ENCODE measurements around the gene UNC50. TPM values are rescaled to one million over a fixed set of nuclear protein-coding genes. Genes with fewer than 3 reads are reported as not detected.
"Not testable (repeated sequence)": the region's sequence is repeated elsewhere in the genome, so short reads cannot be mapped to it uniquely, and the experiment has no call there.

UNC50 gene
- total RNA-seq, 1 donor from 2014 or later: 32.1 TPM

DNA sequence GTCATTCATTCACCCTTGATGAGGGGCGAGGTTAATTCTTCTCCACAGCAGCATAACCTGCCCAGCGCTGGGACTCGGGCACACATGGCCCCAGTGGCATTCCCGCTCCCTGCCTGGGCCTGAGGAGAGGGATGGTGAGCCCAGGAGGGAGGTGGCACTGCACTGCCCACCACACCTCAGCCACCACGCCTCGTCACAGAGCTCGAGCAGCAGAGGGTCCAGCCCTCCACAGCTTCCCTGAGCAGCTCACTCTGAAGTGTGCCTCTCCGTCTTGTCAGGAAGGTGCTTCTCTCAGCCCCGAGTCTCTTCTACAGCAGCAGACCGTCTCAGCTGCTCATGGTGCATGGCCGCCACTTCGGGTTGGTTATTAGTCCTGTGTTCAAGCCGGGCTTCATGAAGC is 35.0 kb upstream of the UNC50 start:
- intact Hi-C loops (cut with micrococcal nuclease): no loop called here

DNA sequence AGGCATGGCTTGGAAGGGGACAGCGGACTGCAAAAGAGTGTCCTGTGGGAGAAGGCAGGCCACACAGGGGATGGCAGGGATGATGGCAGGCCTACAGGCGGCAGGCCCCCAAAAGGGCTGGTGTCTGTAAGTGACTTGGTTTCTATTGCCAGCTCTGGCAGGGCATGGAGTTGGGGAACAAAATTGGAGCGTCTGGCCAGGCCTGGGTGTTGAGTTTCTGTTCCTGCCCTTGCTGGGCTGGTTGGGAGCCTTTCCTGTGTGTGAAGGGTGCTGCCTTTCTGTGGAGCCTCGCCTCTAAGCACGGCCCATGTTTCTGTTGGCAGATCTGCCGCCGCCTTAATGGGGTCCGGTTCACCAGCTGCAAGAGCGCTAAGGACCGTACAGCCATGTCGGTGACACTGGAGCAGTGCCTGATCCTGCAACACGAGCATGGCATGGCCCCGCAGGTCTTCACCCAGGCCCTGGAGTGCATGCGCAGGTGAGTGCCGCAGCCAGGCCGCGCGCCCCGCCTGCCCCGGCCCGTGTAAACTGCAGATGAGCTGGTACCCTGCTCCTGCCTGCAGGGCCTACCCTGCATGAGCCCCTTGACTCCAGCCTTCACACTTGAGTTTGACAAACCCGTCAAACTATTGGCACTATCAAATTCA is 31.6 kb upstream of the UNC50 start:
- intact Hi-C loops (cut with micrococcal nuclease): no loop called here

DNA sequence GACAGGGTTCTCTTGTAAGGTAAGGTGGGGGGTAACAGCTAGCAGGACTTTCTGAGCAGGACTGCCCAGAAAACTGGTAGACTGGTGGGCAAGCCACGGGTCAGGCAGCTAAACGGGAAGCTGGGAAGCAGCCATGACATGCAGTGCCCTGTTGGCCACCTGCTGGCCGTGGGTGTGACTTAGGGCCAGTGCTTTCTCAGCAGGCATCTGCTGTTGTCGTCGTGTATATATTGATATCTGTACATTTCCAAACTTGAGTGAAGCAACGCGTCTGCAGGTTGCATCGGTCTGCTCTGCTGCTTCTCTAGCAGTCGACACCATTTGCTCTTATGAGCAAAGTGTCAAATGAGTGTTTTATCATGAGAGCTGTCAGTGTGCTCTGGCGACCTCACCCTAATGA is 31.1 kb upstream of the UNC50 start:
- intact Hi-C loops (cut with micrococcal nuclease): no loop called here

DNA sequence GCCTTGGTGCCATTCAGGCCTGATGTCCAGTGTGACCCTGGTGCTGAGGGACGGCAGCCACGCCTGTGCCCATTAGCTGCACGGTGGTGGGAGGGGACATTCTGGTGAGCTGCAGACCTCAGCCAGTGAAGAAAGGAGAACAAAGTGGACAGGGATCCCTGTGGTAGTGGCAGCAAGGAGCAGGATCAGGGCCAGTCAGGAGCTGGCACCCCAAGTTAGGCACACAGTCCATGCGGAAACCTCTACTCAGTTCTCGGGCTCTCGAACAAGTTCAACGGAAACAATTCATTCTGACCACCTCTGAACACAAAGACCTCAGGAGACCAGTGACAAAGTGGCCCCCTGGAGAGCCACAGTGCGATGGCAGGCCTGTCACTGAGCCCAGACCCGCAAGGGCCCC is 30.2 kb upstream of the UNC50 start:
- intact Hi-C loops (cut with micrococcal nuclease): no loop called here

DNA sequence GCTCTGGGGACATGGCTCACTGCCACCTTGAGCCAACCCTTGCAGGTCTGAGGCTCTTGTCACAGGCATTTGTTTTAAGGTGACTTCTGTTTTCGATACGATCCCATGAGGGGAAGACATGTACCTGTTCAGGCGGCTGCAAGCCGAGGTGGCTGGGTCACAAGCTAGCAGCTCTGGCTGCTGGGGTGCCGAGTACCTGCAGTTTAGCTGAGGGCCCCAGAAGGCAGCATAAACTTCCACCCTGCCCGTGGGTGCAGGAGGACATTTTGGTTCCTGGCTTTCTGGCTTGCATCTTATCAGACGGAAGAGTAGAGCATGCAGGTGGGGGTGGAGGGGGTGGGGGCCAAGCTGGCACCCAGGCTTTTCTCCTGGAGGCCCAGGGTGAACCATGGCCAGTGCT is 28.5 kb upstream of the UNC50 start:
- intact Hi-C loops (cut with micrococcal nuclease): no loop called here

DNA sequence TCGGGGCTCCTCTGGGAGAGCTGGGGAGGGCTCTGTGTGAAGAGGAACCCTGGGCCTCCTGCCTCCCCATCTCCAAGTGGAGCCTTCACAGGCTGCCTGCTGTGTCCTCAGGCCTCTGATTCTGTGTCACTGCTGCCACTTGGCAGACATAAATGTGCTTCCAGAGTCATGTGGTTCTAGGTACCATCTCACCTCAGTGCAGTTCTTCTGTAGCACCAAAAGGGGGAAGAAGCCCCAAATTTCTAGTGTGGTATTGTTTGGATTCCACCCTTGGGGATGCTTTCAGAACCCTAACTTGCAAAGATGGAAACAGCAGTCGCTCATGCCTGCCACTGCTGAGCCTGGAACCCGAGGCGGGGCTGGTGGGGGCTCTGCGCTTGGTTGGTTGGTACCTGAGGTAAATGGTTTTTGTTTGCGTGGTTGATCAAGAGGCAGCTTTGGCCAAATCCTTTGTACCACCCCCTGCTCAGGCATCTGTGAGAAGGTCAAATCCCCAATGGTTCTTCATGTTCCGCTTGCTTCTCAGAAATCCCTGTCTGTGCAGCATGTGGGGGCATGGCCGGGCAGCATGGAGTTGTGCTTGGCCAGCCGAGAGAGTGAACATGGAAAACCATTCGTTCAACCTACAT is 27.6 kb upstream of the UNC50 start:
- intact Hi-C loops (cut with micrococcal nuclease): no loop called here

DNA sequence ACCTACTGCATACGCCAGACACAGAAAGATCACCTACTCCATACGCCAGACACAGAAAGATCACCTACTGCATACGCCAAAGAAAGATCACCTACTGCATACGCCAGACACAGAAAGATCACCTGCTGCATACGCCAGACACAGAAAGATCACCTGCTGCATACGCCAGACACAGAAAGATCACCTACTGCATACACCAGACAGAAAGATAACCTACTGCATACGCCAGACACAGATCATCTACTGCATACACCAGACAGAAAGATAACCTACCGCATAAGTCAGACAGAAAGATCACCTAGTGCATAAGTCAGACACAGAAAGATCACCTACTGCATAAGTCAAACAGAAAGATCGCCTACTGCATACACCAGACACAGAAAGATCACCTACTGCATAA is 25.9 kb upstream of the UNC50 start:
- intact Hi-C loops (cut with micrococcal nuclease): no loop called here

DNA sequence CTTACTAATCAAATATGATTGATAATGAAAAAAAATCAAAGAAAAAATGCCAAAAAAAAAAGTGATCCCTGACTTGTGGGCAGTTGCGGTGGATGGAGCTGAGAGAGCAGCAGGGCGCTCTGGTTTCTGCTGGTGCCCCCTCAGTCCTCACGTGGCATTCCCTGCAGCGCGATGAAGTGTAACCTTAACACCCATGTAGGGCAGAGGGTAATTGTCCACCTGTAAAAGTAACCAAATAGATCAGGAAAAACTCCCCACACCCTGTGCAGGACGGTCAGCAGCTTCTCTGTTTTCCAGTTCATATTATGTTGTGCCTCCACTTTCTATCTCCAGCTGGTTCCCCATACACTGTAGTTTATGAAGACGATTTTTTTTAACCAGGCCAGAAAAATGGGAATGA is 25.1 kb upstream of the UNC50 start:
- intact Hi-C loops (cut with micrococcal nuclease): no loop called here

DNA sequence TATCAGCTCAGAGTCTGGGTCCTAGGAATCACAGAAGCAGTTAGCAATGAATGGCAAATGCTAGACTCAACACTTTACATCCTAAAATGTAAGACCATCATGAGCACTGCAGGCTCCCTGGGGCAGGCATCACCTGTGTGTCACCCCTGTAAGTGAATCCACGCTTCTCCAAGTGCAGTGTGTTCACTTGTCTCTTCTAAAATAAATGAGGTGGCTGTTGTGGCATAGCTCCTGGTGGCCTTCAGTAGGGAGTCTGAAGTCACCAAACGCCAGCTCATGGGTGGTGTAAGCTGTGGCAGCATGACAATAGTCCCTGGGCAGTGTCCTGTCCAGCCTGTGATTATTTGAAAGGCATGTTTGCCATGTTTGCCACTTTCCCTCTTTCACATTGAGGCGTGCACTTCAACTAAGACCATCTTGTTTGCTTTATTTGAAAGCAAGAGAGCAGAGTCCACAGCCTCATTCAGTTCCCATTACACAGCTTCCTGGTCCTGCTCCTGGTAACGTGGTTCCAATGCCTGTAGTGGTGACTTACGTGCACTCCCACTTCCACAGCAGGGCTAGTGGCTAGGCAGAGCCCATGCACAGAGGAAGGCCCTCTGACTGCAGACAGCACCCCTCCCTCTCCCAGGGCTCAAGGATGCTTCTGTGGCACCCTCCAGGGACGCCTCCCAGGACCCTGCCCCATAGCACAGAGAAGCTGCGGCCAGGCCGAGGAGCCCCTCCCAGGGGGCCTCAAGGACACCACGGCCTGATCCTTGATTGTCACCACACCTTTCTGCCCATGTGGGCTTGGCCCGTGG is 24.4 kb upstream of the UNC50 start:
- intact Hi-C loops (cut with micrococcal nuclease): no loop called here

DNA sequence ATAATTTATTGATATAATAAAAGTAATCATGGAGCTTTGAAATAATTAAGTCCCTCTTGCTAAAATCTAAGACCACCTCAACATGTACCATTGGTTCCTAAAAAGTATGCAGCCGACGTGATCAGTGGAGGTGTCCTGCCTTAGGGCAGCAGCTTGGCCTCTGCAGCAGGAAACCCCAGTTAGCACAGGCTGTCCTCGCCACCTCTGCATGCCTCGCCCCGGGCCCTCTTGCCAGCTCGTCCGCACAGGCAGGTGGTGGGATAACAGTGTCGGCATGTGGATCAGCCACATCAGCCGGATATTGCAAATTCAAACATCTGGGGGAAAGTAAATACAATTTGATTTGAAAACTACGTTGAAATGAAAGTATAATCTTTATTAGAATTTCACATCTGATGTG is 23.0 kb upstream of the UNC50 start:
- intact Hi-C loops (cut with micrococcal nuclease): no loop called here

DNA sequence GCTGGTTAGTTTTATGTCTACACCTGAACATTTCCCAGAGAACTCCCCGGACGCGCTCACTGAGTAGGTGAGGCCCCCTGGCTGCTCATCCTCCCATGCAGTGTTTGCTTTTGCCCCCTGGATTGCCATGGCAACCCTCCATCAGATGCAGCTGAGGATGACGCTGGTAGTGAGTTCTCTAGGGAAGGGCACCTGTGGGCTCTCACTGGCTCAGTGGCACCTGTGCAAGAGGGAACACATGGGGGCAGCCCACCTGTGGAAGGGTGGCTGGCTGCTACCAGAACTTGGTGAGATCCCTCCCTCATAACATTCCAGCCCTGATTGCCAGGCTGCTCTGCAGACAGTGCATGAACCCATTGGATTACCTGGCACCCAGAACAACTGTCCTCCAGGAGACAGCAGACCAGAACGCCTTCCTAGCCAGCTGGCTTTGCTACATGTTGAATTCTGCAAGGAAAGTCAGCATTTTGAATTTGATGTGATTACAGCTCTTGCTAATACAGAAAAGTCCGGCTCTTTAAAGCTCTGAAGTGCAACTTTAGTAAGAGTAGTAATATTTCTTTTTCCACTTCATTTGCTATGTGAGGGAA is 21.7 kb upstream of the UNC50 start:
- intact Hi-C loops (cut with micrococcal nuclease): no loop called here

DNA sequence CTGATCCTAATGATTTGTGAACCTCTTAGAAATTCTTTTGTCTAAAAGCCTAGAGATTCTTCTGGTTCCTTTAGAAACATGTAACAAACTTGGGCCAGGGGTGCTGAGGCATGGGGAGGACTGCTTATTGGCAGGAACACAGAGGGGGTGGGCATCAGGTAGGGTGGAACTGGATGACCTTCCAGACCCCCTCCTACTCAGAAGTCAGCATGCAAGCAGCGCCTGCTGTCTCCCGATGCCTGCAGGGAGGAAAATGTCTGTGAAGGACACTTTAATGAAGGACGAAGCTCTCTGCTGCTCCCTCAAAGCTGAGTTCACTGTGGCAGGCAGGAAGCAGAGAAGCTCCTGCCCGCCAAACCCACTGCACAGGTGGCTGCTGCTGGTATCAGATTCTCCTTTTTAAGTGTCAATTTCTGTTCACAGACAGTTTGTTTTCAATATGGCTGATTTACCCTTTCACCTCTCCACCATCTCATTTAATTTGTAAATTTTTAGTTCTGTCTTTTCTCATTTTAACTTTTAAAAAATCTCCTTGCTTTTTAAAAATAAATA is 19.4 kb upstream of the UNC50 start:
- intact Hi-C loops (cut with micrococcal nuclease): no loop called here

DNA sequence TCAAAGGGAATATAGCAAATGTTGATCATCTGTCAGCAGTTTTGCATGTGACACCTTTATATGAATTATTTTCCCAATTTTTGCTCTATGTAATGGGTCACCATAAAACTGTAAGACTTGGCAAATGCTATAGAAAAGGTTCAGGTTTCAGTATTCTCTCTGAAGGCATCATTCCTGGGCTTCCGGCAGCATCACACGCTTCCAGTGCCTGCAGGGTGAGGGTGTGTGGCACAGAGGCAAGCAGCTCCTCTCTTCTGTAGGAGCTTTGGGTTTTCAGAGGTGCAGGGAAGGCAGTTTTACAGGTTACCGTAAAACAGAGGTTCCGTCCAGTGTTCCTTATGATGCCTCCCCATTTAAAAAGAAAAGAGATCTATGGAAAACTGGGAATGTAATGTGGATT is 18.9 kb upstream of the UNC50 start:
- intact Hi-C loops (cut with micrococcal nuclease): no loop called here

DNA sequence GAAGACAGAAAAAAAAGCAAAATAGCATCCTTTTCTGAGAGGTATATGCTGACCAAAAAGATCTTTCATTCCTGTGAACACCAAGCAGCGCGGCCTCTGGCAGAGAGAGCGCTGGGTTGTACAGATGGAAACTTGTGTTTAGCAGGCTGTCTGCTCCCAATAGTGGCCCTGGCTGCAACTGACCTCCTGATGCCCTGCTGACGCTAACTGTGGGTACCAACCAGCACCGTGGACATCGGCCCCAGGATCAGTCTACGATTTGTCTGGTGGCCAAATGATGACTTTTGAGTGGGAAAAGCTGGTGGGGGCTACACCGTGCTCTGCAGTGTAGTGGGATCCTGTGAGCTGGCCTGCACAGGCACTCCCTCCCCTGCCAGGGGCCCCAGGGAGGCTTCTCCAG is 15.8 kb upstream of the UNC50 start:
- intact Hi-C loops (cut with micrococcal nuclease): no loop called here

DNA sequence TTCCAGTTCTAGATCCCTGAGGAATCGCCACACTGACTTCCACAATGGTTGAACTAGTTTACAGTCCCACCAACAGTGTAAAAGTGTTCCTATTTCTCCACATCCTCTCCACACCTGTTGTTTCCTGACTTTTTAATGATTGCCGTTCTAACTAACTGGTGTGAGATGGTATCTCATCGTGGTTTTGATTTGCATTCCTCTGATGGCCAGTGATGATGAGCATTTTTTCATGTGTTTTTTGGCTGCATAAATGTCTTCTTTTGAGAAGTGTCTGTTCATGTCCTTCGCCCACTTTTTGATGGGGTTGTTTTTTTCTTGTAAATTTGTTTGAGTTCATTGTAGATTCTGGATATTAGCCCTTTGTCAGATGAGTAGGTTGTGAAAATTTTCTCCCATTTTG is 13.7 kb upstream of the UNC50 start:
- intact Hi-C loops (cut with micrococcal nuclease): not testable (repeated sequence)

DNA sequence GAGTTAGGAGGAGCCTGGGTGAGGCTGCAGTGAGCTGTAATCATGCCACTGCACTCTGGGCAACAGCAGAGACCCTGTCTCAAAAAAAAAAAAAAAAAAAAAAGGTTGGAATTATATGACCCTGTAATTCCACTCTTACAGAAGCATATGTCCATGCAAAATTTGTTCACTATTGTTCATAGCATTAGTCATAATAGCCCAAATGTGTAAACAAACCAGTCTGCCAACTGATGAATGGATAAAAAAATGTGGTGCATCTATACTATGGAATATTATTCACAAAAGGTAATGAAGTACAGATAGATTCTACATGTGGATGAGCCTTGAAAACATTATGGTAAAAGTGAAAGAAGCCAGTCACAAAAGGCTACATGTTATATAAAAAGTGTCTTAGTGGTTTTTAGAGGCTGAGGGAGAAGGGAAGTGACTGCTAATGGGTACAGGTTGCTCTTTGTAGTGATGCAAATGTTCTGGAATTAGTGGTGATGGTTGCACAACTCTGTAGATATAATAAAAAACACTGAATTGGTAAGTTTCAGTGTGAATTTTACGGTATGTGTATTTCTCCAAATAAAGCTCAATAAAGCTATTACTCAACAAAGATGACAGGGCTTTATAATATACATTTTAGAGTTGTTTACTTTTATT is 9.5 kb upstream of the UNC50 start:
- intact Hi-C loops (cut with micrococcal nuclease): no loop called here

DNA sequence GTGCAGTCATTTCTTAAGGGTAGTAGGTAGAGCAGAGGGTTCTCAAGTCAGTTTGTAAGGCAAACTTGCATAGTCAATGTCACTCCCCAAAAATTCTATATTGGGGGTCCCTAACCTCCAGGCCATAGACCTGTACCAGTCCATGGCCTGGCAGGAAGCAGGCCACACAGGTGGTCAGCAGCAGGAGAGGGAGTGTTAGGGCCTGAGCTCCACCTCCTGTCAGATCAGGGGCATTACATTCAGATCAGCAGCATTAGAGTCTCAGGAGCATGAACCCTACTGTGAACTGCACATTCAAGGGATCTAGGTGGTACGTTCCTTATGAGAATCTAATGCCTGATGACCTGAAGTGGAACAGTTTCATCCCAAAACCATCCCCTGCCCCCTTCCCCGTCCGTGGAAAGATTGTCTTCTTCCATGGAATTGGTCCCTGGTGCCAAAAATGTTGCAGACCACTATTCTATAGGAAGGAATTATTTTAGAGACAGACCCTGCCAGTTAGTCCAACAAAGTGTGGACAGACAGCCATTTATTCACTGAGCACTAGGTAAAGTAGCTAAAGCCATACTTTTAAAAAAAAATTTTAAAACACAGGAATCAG is 6.8 kb upstream of the UNC50 start:
- intact Hi-C loops (cut with micrococcal nuclease): loop anchor here (1.0 to 10.0 kb wide), 2 partner anchors 157 to 188 kb away; partner anchors contain the start of gene INPP4A

DNA sequence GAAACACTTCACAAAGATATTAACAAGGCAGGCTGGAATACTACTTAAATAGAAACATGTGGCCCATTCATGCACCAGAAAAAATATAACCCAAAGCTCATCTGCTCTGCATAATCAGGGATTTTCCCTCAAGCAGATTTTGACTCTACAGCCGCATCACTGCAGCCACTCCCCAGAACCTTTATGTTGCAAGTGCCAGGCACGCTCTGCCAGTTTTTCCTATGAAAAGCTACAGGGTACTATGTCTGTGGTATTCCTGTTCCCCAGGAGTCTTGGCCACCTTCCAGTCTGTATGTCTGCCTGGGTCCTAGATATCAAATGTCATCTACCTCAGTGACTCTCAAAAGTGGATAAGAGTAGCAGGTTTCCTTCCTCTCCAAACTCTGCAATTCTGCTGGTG is 3.8 kb upstream of the UNC50 start:
- intact Hi-C loops (cut with micrococcal nuclease): loop anchor here (10.0 kb wide), 1 partner anchor 160 kb away; the partner anchor contains the start of gene INPP4A

DNA sequence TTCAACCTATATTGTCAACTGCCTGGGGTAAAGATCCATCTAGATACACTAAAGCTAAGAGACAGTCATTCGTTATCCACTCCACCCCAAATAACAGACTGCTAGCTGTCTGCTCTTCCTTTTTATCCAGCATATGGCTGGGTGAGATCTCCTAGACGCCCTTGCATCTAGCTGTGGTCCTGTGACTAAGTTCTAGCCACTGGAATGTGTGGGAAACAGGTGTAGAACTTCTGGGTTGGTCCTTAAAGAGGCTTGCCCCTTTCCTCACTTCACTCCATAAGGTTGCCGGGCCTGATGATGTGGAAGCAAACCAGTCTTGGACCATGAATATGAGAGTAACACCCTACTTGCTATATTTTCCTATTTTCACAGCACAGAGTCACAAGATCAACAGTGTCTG is 3.3 kb upstream of the UNC50 start:
- intact Hi-C loops (cut with micrococcal nuclease): loop anchor here (10.0 kb wide), 1 partner anchor 160 kb away; the partner anchor contains the start of gene INPP4A

DNA sequence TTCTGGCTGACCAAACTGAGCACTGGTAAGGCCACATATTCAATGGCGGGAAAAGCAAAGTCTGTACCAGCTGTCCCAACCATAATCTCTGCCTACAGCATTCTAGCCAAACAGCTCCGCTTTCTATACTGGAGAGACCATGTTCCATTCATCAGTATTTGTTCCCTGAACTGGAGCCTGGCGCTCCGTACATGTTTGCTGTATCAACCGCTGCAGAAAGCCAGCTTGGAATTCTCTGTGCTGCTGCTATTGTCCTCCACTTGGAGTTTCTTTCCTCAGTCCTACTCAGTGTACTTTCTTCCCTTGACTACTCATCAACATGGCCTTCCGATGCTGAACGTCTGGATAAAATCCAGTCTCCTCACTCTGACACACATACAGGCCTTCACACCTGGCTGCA is 2.0 kb upstream of the UNC50 start:
- intact Hi-C loops (cut with micrococcal nuclease): loop anchor here (10.0 kb wide), 1 partner anchor 162 kb away; the partner anchor contains the start of gene INPP4A

DNA sequence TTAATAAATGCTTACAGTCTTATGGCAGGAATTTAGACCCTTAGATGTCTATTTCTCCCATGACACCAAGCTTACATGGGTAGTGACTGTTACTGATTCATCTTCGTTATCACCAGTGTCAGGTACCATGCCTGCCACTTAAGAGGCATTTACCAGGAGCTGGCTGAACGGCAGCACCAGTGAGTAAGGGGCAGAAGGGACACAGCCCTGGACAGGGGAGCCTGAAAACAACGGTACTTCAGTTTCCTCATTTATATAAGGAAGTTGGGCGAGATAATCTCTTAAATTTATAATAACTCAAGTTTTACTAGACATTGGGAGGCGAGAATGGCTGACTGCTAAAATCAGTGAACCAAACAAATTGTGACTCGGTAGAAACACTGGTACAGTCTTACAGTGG is 1.3 kb upstream of the UNC50 start:
- intact Hi-C loops (cut with micrococcal nuclease): loop anchor here (10.0 kb wide), 1 partner anchor 162 kb away; the partner anchor contains the start of gene INPP4A
